ENCODE results near the gene NOP9. TPM values are rescaled to one million over a fixed set of nuclear protein-coding genes. Genes with fewer than 3 reads are reported as not detected.

Gene NOP9
- total RNA-seq, 1 donor from 2014 or later = 23.5 TPM

DNA sequence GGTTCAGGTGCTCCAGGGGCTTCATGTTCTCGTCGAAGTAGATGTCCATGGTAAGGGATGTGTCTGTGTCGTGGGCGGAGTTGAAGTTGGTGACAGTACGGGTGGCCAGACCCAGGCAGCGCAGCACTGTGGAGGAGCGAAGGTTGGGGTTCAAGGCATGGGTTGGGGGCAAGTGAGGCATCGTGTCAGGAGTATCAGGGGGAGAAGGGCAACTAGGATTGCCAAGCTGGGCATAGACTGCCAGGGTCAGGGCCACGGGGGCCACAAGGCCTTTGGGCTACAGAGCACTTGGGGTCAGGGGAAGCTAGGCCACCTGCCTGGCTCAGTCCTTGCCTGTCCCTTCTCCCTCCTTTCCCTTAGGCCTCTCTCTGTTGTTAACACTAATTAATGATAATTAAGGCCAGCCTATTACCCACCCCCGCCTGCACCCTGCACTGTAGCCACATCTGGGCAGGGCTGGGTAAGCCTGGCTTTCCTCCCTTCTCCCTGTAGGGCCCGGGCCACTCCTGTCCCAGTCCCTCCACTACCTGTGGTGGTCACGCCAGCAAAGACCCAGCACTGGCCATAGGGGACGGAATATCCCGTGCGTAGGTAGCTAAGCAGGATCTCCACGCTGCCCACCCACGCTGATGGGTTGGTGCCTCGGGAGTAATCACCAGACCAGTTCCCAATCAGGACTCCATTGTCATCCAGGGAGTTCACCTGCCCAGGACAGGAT lies 40.9 kb upstream of the NOP9 start:
- Histone ChIP-seq H3K4me3 (ENCODE audit: insufficient read depth, low read depth, low read length) (no peak overlapping the region), H3K79me2 (ENCODE audit: insufficient read depth, low read length) (no peaks in the 10 kb centered on the region), H3K9ac (ENCODE audit: low read length) (no peak overlapping the region), H3K9me3 (ENCODE audit: insufficient read depth, low read depth, low read length) (no peaks in the 10 kb centered on the region), H3K27ac (ENCODE audit: low read depth, low read length) (no peak overlapping the region), H2AFZ (ENCODE audit: low read depth, low read length) (no peak overlapping the region), H3K4me2 (ENCODE audit: low read length) (no peak overlapping the region), H3K4me1 (ENCODE audit: insufficient read depth, low read length) (peaks cover 3% of the 10 kb centered on the region), H4K20me1 (ENCODE audit: insufficient read depth, low read length) (no peaks in the 10 kb centered on the region), H3K36me3 (ENCODE audit: insufficient read depth, low read length) (no peaks in the 10 kb centered on the region), H3K27me3 (ENCODE audit: insufficient read depth, low read length) (no peaks in the 10 kb centered on the region)
- TF ChIP-seq, protein P1, sequence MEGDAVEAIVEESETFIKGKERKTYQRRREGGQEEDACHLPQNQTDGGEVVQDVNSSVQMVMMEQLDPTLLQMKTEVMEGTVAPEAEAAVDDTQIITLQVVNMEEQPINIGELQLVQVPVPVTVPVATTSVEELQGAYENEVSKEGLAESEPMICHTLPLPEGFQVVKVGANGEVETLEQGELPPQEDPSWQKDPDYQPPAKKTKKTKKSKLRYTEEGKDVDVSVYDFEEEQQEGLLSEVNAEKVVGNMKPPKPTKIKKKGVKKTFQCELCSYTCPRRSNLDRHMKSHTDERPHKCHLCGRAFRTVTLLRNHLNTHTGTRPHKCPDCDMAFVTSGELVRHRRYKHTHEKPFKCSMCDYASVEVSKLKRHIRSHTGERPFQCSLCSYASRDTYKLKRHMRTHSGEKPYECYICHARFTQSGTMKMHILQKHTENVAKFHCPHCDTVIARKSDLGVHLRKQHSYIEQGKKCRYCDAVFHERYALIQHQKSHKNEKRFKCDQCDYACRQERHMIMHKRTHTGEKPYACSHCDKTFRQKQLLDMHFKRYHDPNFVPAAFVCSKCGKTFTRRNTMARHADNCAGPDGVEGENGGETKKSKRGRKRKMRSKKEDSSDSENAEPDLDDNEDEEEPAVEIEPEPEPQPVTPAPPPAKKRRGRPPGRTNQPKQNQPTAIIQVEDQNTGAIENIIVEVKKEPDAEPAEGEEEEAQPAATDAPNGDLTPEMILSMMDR (IDR thresholded peaks at IDR 0.05; ENCODE audit: insufficient read depth, low read depth, low read length) = no peak
- TF ChIP-seq EZH2 (IDR thresholded peaks at IDR 0.05; ENCODE audit: insufficient read depth, low read length) = no peak
- peaks cover 25% of the 10 kb centered on the region for H3K36me3 Mint-ChIP-seq (ENCODE audit: low read depth, unreplicated experiment)
- H3K27ac Mint-ChIP-seq (ENCODE audit: unreplicated experiment) = no peak overlapping the region
- DNase-seq (ENCODE audit: low read depth) = no peak
- no peak overlapping the region for H3K4me3 Mint-ChIP-seq (ENCODE audit: unreplicated experiment)
- FAIRE-seq = no peak
- no peaks in the 10 kb centered on the region for H3K9me3 Mint-ChIP-seq (ENCODE audit: unreplicated experiment)
- H3K27me3 Mint-ChIP-seq (ENCODE audit: low read depth, unreplicated experiment) = peaks cover 8% of the 10 kb centered on the region
- H3K4me1 Mint-ChIP-seq (ENCODE audit: low read depth, unreplicated experiment) = peaks cover 5% of the 10 kb centered on the region

DNA sequence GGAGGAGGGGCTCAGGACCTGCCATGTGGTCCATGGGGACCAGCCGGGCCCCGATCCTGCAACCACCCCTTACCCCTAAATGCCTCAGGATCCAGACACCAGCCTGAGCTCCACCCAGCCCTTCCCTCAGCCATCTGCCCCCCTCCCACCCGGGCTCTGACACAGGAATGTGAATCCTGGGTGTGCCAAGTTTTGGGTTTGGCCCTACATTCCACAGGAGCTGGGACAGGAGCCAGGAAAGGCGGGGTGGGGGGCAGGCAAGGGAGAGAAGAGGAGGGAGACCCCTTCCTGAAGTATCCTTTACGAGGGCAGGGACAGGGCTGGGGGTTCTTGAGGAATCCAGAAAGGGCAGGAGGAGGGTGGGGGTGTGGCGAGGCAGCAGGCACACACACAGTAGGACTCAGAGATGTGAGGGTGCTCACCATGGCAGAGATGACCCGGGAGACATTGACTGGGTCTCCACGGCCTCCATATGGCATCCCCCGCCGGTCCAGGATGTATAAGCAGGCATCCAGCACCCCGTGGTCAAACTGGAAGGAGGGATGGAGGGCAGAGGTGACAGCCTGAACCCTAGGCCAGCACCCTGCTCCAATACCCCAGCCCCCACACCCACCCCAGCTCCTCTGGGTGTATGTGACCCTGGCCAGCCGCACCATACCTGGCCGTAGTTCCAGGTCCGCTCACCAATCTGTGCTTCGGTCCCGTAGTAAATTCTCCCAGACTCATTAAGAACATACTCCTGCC lies 40.2 kb upstream of the NOP9 start:
- Mint-ChIP-seq H3K4me3 (ENCODE audit: unreplicated experiment) (no peak overlapping the region), H3K36me3 (ENCODE audit: low read depth, unreplicated experiment) (peaks cover 17% of the 10 kb centered on the region), H3K27me3 (ENCODE audit: low read depth, unreplicated experiment) (peaks cover 8% of the 10 kb centered on the region), H3K4me1 (ENCODE audit: low read depth, unreplicated experiment) (peaks cover 5% of the 10 kb centered on the region), H3K27ac (ENCODE audit: unreplicated experiment) (no peak overlapping the region), H3K9me3 (ENCODE audit: unreplicated experiment) (no peaks in the 10 kb centered on the region)
- H3K27me3 ChIP-seq (ENCODE audit: insufficient read depth, low read length) = no peaks in the 10 kb centered on the region
- no peaks in the 10 kb centered on the region for H3K9me3 ChIP-seq (ENCODE audit: insufficient read depth, low read depth, low read length)
- no peak overlapping the region for H3K4me3 ChIP-seq (ENCODE audit: insufficient read depth, low read depth, low read length)
- no peaks in the 10 kb centered on the region for H3K79me2 ChIP-seq (ENCODE audit: insufficient read depth, low read length)
- no peak overlapping the region for H3K9ac ChIP-seq (ENCODE audit: low read length)
- H3K4me1 ChIP-seq (ENCODE audit: insufficient read depth, low read length) = peaks cover 3% of the 10 kb centered on the region
- FAIRE-seq = no peak
- no peak overlapping the region for H3K27ac ChIP-seq (ENCODE audit: low read depth, low read length)
- TF ChIP-seq EZH2 (IDR thresholded peaks at IDR 0.05; ENCODE audit: insufficient read depth, low read length) = no peak
- TF ChIP-seq, protein P1 (IDR thresholded peaks at IDR 0.05; ENCODE audit: insufficient read depth, low read depth, low read length) = no peak
- peak overlapping the region; percentile 10 for H2AFZ ChIP-seq (ENCODE audit: low read depth, low read length)
- H3K36me3 ChIP-seq (ENCODE audit: insufficient read depth, low read length) = no peaks in the 10 kb centered on the region
- H4K20me1 ChIP-seq (ENCODE audit: insufficient read depth, low read length) = no peaks in the 10 kb centered on the region
- H3K4me2 ChIP-seq (ENCODE audit: low read length) = no peak overlapping the region
- DNase-seq (ENCODE audit: low read depth) = peak; percentile 53

All from astrocyte (in vitro differentiated cells and primary cell).